Immature natural killer cell (primary cell): ENCODE measurements around the gene KRTAP3-2. TPM values are rescaled to one million over a fixed set of nuclear protein-coding genes. Genes with fewer than 3 reads are reported as not detected.

ENCODE experiments used
- DNase-seq, 3 donors: peaks; one replicate each; pipeline ENCODE4 v3.0.0; 2022; ENCODE audit warnings: mixed read lengths in 1 of 3
- H3K27ac Mint-ChIP-seq, 6 donors: one replicate each; pipeline ENCODE4 v1.8.0; 2020; ENCODE audit warnings: mixed read lengths in 6 of 6, mild to moderate bottlenecking in 5 of 6, inconsistent platforms in 4 of 6, moderate library complexity in 3 of 6
- H3K27me3 Mint-ChIP-seq, 3 donors: one replicate each; pipeline ENCODE4 v1.8.0; 2020 to 2021; ENCODE audit warnings: low read depth in 3 of 3, mild to moderate bottlenecking in 3 of 3, mixed read lengths in 3 of 3, moderate library complexity in 3 of 3, inconsistent platforms in 1 of 3
- H3K36me3 Mint-ChIP-seq, 3 donors: one replicate each; pipeline ENCODE4 v1.8.0; 2020; ENCODE audit warnings: mixed read lengths in 3 of 3, inconsistent platforms in 2 of 3, mild to moderate bottlenecking in 2 of 3
- H3K4me1 Mint-ChIP-seq, 2 donors: one replicate each; pipeline ENCODE4 v1.8.0; 2020; ENCODE audit warnings: inconsistent platforms in 2 of 2, mild to moderate bottlenecking in 2 of 2, mixed read lengths in 2 of 2, moderate library complexity in 1 of 2
- H3K4me3 Mint-ChIP-seq, 5 donors: one replicate each; pipeline ENCODE4 v1.8.0; 2020; ENCODE audit warnings: mild to moderate bottlenecking in 5 of 5, mixed read lengths in 5 of 5, inconsistent platforms in 3 of 5, moderate library complexity in 3 of 5
- H3K9me3 Mint-ChIP-seq, 6 donors: one replicate each; pipeline ENCODE4 v1.8.0; 2020; ENCODE audit warnings: mild to moderate bottlenecking in 6 of 6, mixed read lengths in 6 of 6, inconsistent platforms in 4 of 6, moderate library complexity in 3 of 6
- polyA plus RNA-seq, 3 donors: library from polyadenylated mRNA; unstranded; fragments of 300-500 nt; fragmentation: Illumina TruSeq; gene quantifications; one replicate each; pipeline ENCODE4 v1.2.3, GENCODE V29; 2021

KRTAP3-2 gene
- polyA plus RNA-seq, 3 donors from 2014 or later, result not detected

DNA sequence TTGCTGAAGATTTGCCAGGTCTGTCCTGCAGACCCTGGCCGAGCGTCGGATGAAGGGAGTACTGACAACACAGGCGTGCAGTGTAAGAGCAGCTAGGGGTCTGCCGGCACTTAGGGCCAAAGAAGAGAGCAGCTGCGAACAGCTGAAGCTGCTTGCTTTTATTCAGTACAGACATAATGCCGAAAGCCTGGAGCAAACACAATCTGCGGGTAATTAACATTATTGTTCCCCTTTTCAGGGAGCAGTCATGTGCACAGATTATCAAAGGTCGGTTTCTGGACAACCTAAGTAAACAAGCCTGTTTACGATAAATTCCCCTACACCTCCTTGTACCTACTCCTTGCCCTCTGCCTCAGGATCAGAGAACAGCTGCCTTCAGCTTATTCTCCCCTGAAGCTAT is 50.3 kb downstream of the KRTAP3-2 start:
- H3K4me3 Mint-ChIP-seq, result no peak overlapping the region
- H3K36me3 Mint-ChIP-seq, result no peaks in the 10 kb centered on the region
- H3K27me3 Mint-ChIP-seq, result peaks cover 12 to 37% (median 15%) of the 10 kb centered on the region in 3 donors
- H3K9me3 Mint-ChIP-seq, result peaks cover 0 to 2% (median 0%) of the 10 kb centered on the region in 6 donors
- H3K27ac Mint-ChIP-seq, result no peak overlapping the region
- DNase-seq, result no peak
- no peaks in the 10 kb centered on the region for H3K4me1 Mint-ChIP-seq

Other genes starting within 250 kb of the KRTAP3-2 start
- gene KRT25, start 244.6 kb downstream of the KRTAP3-2 start, polyA plus RNA-seq, result not detected
- not detected for gene KRT26, start 227.7 kb downstream of the KRTAP3-2 start, polyA plus RNA-seq
- not detected for gene KRT27, start 217.4 kb downstream of the KRTAP3-2 start, polyA plus RNA-seq
- gene KRT28, start 199.9 kb downstream of the KRTAP3-2 start, polyA plus RNA-seq, result not detected
- 100 to 1,000 TPM; 120 to 191 (median 182) TPM for gene KRT10, start 177.3 kb downstream of the KRTAP3-2 start, polyA plus RNA-seq
- gene KRT12, start 132.7 kb downstream of the KRTAP3-2 start, polyA plus RNA-seq, result not detected
- gene KRT20, start 114.7 kb downstream of the KRTAP3-2 start, polyA plus RNA-seq, result not detected
- gene KRT23, start 62.3 kb downstream of the KRTAP3-2 start, polyA plus RNA-seq, result not detected
- gene KRT39, start 33.0 kb downstream of the KRTAP3-2 start, polyA plus RNA-seq, result not detected
- gene KRT40, start 15.6 kb downstream of the KRTAP3-2 start, polyA plus RNA-seq, result not detected
- gene KRTAP3-3, start 5.7 kb downstream of the KRTAP3-2 start, polyA plus RNA-seq, result not detected
- gene KRTAP3-1, start 9.2 kb upstream of the KRTAP3-2 start, polyA plus RNA-seq, result not detected
- not detected for gene KRTAP1-5, start 27.3 kb upstream of the KRTAP3-2 start, polyA plus RNA-seq
- not detected for gene KRTAP1-4, start 30.3 kb upstream of the KRTAP3-2 start, polyA plus RNA-seq
- gene KRTAP1-3, start 35.0 kb upstream of the KRTAP3-2 start, polyA plus RNA-seq, result not detected
- gene KRTAP1-1, start 41.5 kb upstream of the KRTAP3-2 start, polyA plus RNA-seq, result not detected
- not detected for gene KRTAP2-1, start 47.4 kb upstream of the KRTAP3-2 start, polyA plus RNA-seq
- gene KRTAP2-2, start 55.3 kb upstream of the KRTAP3-2 start, polyA plus RNA-seq, result not detected
- not detected for gene KRTAP2-3, start 60.2 kb upstream of the KRTAP3-2 start, polyA plus RNA-seq
- not detected for gene KRTAP2-4, start 66.0 kb upstream of the KRTAP3-2 start, polyA plus RNA-seq
- not detected for gene KRTAP4-7, start 84.2 kb upstream of the KRTAP3-2 start, polyA plus RNA-seq
- gene KRTAP4-8, start 98.2 kb upstream of the KRTAP3-2 start, polyA plus RNA-seq, result not detected
- gene KRTAP4-16, start 102.3 kb upstream of the KRTAP3-2 start, polyA plus RNA-seq, result not detected
- gene KRTAP4-9, start 105.5 kb upstream of the KRTAP3-2 start, polyA plus RNA-seq, result not detected
- gene KRTAP4-11, start 118.5 kb upstream of the KRTAP3-2 start, polyA plus RNA-seq, result not detected
- not detected for gene KRTAP4-12, start 124.3 kb upstream of the KRTAP3-2 start, polyA plus RNA-seq
- gene KRTAP4-6, start 140.6 kb upstream of the KRTAP3-2 start, polyA plus RNA-seq, result not detected
- gene KRTAP4-5, start 149.9 kb upstream of the KRTAP3-2 start, polyA plus RNA-seq, result not detected
- gene KRTAP4-4, start 160.8 kb upstream of the KRTAP3-2 start, polyA plus RNA-seq, result not detected
- gene KRTAP4-3, start 168.3 kb upstream of the KRTAP3-2 start, polyA plus RNA-seq, result not detected
- gene KRTAP4-2, start 178.3 kb upstream of the KRTAP3-2 start, polyA plus RNA-seq, result not detected
- not detected for gene KRTAP4-1, start 185.0 kb upstream of the KRTAP3-2 start, polyA plus RNA-seq
- gene KRTAP9-1, start 190.0 kb upstream of the KRTAP3-2 start, polyA plus RNA-seq, result not detected
- not detected for gene KRTAP9-2, start 226.7 kb upstream of the KRTAP3-2 start, polyA plus RNA-seq
- gene KRTAP9-3, start 232.5 kb upstream of the KRTAP3-2 start, polyA plus RNA-seq, result not detected
- gene KRTAP9-8, start 238.1 kb upstream of the KRTAP3-2 start, polyA plus RNA-seq, result not detected
- gene KRTAP9-4, start 249.8 kb upstream of the KRTAP3-2 start, polyA plus RNA-seq, result not detected